ENCODE data around the gene CTTNBP2NL.

- no peak for TF ChIP-seq POLR2A (IDR thresholded peaks at IDR 0.05)
- TF ChIP-seq CTCF (IDR thresholded peaks at IDR 0.05) = no peak
These were observed 25.0 kb upstream of the CTTNBP2NL start for GRCh38 chr1:112370996-112371395.

All from right lobe of liver (tissue), 4 donors.